GM19023 (cell line): ENCODE measurements around the gene MOK.
A peak's percentile ranks its signal among the peaks of the same experiment; 100 is the strongest.

ENCODE experiments used
- ATAC-seq: cut with Tn5 transposase; IDR thresholded peaks from one replicate; pipeline ENCODE4 v1.9.1; 2021; ENCODE audit warnings: mild to moderate bottlenecking, moderate library complexity; ENCODE audit not compliant: unreplicated experiment

MOK gene

GRCh38 chr14:102226356-102227125 is 78.4 kb downstream of the MOK start:
- no peak for ATAC-seq

GRCh38 chr14:102225936-102226335 is 79.0 kb downstream of the MOK start:
- no peak for ATAC-seq

GRCh38 chr14:102225386-102225785 is 79.6 kb downstream of the MOK start:
- ATAC-seq: no peak

- no peak for ATAC-seq
Observed at GRCh38 chr14:102223682-102224081, 81.3 kb downstream of the MOK start.

GRCh38 chr14:102222751-102223150 is 82.2 kb downstream of the MOK start:
- ATAC-seq: no peak

GRCh38 chr14:102222009-102222575 is 82.9 kb downstream of the MOK start:
- ATAC-seq: no peak

- no peak for ATAC-seq
Observed at GRCh38 chr14:102221026-102221425, 83.9 kb downstream of the MOK start.

- peak; percentile 97 for ATAC-seq
Observed at GRCh38 chr14:102220031-102220430, 84.9 kb downstream of the MOK start.

GRCh38 chr14:102219316-102219715 is 85.6 kb downstream of the MOK start:
- no peak for ATAC-seq

GRCh38 chr14:102218688-102219087 is 86.3 kb downstream of the MOK start:
- no peak for ATAC-seq

GRCh38 chr14:102217987-102218421 is 87.0 kb downstream of the MOK start:
- ATAC-seq: no peak

- ATAC-seq: no peak
Observed at GRCh38 chr14:102217399-102217798, 87.6 kb downstream of the MOK start.

- ATAC-seq: no peak
Observed at GRCh38 chr14:102215576-102216250, 89.3 kb downstream of the MOK start.

- no peak for ATAC-seq
Observed at GRCh38 chr14:102215071-102215470, 89.9 kb downstream of the MOK start.

GRCh38 chr14:102213984-102214658 is 90.8 kb downstream of the MOK start:
- no peak for ATAC-seq

- ATAC-seq: no peak
Observed at GRCh38 chr14:102213470-102213869, 91.5 kb downstream of the MOK start.

- ATAC-seq: no peak
Observed at GRCh38 chr14:102212845-102213244, 92.1 kb downstream of the MOK start.

- no peak for ATAC-seq
Observed at GRCh38 chr14:102212356-102212755, 92.6 kb downstream of the MOK start.

- ATAC-seq: no peak
Observed at GRCh38 chr14:102211240-102211639, 93.7 kb downstream of the MOK start.

GRCh38 chr14:102210421-102211042 is 94.4 kb downstream of the MOK start:
- ATAC-seq: no peak
